Nasal cavity respiratory epithelium epithelial cell of viscerocranial mucosa (primary cell): ENCODE results near the gene KLHL7. TPM values are rescaled to one million over a fixed set of nuclear protein-coding genes. Genes with fewer than 3 reads are reported as not detected.

ENCODE experiments used
- total RNA-seq: library from RNA; depleted of rRNA; stranded (reverse); fragments of >200 nt; gene quantifications from 2 replicates; pipeline ENCODE4 v1.2.3, GENCODE V29; 2014

KLHL7 gene
- total RNA-seq, result 32.1 and 41.4 TPM in 2 replicates

DNA sequence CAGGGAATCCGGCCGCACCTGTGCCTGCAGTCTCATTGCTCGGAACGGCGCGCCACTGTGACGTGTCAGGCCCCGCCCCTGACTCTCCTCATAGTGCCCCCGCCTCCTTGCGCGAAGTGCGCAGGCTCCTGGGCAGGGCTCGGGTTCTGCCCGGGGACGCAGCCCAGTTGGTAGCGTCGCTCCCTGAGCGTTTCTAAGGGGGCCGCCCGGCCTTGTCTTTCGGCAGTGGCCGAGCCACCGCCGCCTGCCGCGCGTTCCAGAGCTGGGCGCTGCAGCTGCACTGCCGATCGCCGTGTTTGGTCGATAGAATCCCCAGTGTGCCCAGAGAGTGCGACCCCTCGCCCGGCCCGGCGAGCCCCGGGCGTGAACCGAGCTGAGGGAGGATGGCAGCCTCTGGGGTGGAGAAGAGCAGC, at the start of gene KLHL7:
TSS of gene KLHL7 (plus strand) at position 142 of the 413 bp plus-strand sequence. CDS start at position 384, 242 bp downstream.

DNA sequence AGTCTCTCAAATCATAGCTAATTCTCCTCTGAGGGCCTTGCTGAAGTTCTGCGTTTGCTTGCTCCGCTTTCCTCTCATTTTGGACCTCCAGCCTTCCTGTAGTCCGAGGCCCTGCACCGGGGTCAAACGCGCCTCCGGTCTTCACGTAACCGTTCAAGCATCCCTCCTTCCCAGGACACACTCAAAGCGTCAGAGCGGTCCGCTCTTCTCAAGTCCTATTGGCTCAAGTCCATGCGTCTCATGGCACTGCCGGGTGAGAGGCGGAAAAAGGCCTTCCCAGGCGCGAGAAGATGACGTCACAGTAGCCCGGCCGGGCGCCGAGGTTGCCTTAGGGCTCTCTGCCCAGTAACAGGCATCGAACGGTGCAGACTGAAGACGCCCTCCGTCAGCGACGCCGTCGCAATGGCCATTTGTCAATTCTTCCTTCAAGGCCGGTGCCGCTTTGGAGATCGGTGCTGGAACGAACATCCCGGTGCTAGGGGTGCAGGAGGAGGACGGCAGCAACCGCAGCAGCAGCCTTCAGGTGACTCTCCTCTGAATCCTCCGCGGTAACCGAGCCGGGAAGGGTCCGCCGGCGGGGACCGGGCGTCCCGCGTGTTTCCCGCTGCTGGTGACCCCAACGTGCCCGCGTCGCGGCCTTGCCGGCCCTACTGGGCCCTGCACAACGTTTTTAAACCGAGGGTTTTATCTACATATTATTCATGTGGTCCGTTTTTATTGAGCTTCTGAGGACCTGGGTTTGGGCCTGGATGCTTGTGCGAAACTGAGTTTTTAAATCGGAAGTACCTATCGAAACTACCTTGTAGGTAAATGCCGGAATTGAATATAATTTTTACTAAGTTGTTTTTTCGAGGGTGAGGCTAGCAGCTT, 76.3 kb downstream of the KLHL7 start, which contains the start of gene NUP42:
TSS of gene NUP42 (plus strand) at position 365 of the 870 bp plus-strand sequence. CDS start at position 403, 38 bp downstream.

Other genes with a start within 250 kb of the KLHL7 start
- 16.7 and 47.6 TPM in 2 replicates for gene HYCC1, start 91.7 kb upstream of the KLHL7 start, total RNA-seq
- 28.7 and 53.9 TPM in 2 replicates for gene NUP42, start 76.3 kb downstream of the KLHL7 start, total RNA-seq
- 83.7 and 1,859 TPM in 2 replicates for gene GPNMB, start 141.0 kb downstream of the KLHL7 start, total RNA-seq
- gene MALSU1, start 193.6 kb downstream of the KLHL7 start, total RNA-seq, result 70.1 and 72.5 TPM in 2 replicates